HFFc6 (cell line): ENCODE measurements around the gene CYP4F3. TPM values are rescaled to one million over a fixed set of nuclear protein-coding genes. Genes with fewer than 3 reads are reported as not detected.

Experiments used
- DNase-seq: peaks from one replicate; pipeline ENCODE4 v3.0.0-alpha.2; 2018
- H3K27ac Mint-ChIP-seq: 2 replicates; pipeline ENCODE4 v1.8.0; 2020; ENCODE audit warnings: mild to moderate bottlenecking, mixed read lengths
- H3K27me3 Mint-ChIP-seq: 2 replicates; pipeline ENCODE4 v1.8.0; 2021; ENCODE audit warnings: mild to moderate bottlenecking, moderate library complexity, mixed read lengths; ENCODE audit not compliant: insufficient read depth
- H3K36me3 Mint-ChIP-seq: 2 replicates; pipeline ENCODE4 v1.8.0; 2021; ENCODE audit warnings: low read depth, mixed read lengths
- H3K4me1 Mint-ChIP-seq: 2 replicates; pipeline ENCODE4 v1.8.0; 2020; ENCODE audit warnings: low read depth, mixed read lengths
- H3K4me3 Mint-ChIP-seq: 2 replicates; pipeline ENCODE4 v1.8.0; 2020; ENCODE audit warnings: mild to moderate bottlenecking, moderate library complexity, mixed read lengths
- H3K9me3 Mint-ChIP-seq: 2 replicates; pipeline ENCODE4 v1.8.0; 2020; ENCODE audit warnings: mild to moderate bottlenecking, mixed read lengths
- total RNA-seq, 6 experiments: library from RNA; stranded (reverse); fragmentation: NEBNext Ultra II Directional; extraction: Animal tissue kit (Norgen Biotek cat#: 25700); gene quantifications; 2 replicates in 1 of 6; 3 replicates in 5 of 6; pipeline ENCODE4 v1.2.3, GENCODE V29; 2021
- TF ChIP-seq, protein P1 (sequence below): fragments of 200-600 bp; sonication (generic); IDR thresholded peaks from 2 replicates; pipeline ENCODE4 v1.5.0; 2021; ENCODE audit warnings: antibody characterized with exemption, mild to moderate bottlenecking

Gene CYP4F3
- total RNA-seq, 6 experiments from 2014 or later: not detected

DNA sequence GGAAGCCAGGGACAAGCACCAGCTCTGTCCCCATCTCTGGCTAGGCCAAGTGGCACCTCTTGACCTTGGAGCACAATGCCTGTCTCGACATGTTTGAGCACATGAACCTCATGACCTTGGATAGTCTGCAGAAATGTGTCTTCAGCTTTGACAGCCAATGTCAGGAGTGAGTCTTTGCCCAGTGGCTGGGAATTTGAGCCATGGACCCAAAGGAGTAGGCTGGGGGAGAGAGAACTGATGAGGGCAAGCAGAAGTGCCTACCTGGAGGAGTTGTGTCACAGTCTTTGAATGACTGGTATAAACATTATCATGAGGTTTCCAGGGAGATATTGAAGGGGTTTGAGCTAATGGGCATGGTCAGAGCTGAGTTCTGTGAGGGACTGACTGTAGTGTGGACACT lies 25.5 kb downstream of the CYP4F3 start:
- no peaks in the 10 kb centered on the region for H3K4me1 Mint-ChIP-seq
- no peak overlapping the region for H3K4me3 Mint-ChIP-seq
- TF ChIP-seq, protein P1, sequence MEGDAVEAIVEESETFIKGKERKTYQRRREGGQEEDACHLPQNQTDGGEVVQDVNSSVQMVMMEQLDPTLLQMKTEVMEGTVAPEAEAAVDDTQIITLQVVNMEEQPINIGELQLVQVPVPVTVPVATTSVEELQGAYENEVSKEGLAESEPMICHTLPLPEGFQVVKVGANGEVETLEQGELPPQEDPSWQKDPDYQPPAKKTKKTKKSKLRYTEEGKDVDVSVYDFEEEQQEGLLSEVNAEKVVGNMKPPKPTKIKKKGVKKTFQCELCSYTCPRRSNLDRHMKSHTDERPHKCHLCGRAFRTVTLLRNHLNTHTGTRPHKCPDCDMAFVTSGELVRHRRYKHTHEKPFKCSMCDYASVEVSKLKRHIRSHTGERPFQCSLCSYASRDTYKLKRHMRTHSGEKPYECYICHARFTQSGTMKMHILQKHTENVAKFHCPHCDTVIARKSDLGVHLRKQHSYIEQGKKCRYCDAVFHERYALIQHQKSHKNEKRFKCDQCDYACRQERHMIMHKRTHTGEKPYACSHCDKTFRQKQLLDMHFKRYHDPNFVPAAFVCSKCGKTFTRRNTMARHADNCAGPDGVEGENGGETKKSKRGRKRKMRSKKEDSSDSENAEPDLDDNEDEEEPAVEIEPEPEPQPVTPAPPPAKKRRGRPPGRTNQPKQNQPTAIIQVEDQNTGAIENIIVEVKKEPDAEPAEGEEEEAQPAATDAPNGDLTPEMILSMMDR: no peak
- no peak overlapping the region for H3K27ac Mint-ChIP-seq
- no peaks in the 10 kb centered on the region; the same call in none of the 2 replicates for H3K27me3 Mint-ChIP-seq
- H3K36me3 Mint-ChIP-seq: no peaks in the 10 kb centered on the region
- peaks cover 31% of the 10 kb centered on the region for H3K9me3 Mint-ChIP-seq
- no peak for DNase-seq

DNA sequence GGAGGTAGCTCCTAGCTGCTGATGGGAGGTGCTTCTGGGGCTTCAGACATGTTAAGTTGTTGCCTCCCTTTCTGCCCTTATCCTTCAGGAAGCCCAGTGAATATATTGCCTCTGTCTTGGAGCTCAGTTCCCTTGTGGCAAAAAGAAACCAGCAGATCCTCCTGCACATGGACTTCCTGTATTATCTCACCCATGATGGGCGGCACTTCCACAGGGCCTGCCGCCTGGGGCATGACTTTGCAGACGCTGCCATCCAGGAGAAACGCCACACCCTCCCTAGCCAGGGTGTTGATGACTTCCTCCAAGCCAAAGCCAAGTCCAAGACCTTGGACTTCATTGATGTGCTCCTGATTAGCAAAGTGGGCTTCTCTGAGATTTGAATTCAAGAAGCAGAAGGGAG lies 26.2 kb downstream of the CYP4F3 start:
- Mint-ChIP-seq H3K36me3 (no peaks in the 10 kb centered on the region), H3K27me3 (no peaks in the 10 kb centered on the region; the same call in 1 of the 2 replicates), H3K27ac (no peak overlapping the region), H3K4me1 (no peaks in the 10 kb centered on the region), H3K9me3 (peaks cover 25% of the 10 kb centered on the region), H3K4me3 (no peak overlapping the region)
- TF ChIP-seq, protein P1: no peak
- DNase-seq: no peak

DNA sequence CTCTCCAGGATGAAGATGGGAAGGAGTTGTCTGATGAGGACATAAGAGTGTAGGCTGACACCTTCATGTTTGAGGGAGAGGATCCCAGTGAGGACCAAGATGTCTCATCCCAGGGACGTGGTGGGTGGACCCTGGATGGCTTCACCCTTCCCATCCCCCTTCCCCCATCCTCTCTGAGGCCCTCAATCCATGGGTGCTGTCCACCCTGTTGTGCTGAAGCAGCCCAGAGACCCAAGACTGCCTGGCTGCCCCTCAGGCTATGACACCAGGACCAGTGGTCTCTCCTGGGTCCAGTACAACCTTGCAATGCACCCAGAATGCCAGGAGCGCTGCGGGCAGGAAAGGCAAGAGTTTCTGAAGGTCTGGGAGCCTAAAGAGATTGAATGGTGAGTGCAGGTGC lies 28.7 kb downstream of the CYP4F3 start:
- no peak overlapping the region for H3K27ac Mint-ChIP-seq
- H3K9me3 Mint-ChIP-seq: peaks cover 28% of the 10 kb centered on the region

GRCh38 chr19:15669891-15670290 lies 29.2 kb downstream of the CYP4F3 start:
- Mint-ChIP-seq H3K4me3 (no peak overlapping the region), H3K27me3 (no peaks in the 10 kb centered on the region; the same call in 1 of the 2 replicates), H3K36me3 (no peaks in the 10 kb centered on the region), H3K9me3 (peaks cover 28% of the 10 kb centered on the region), H3K27ac (no peak overlapping the region), H3K4me1 (no peaks in the 10 kb centered on the region)
- TF ChIP-seq, protein P1: no peak
- no peak for DNase-seq

More for the DNA sequence above, 28.7 kb downstream of the CYP4F3 start:
- H3K27me3 Mint-ChIP-seq: no peaks in the 10 kb centered on the region
- no peak overlapping the region for H3K4me3 Mint-ChIP-seq
- H3K4me1 Mint-ChIP-seq: no peaks in the 10 kb centered on the region
- TF ChIP-seq, protein P1: no peak
- no peak for DNase-seq
- H3K36me3 Mint-ChIP-seq: no peaks in the 10 kb centered on the region

GRCh38 chr19:15671237-15671821 lies 30.6 kb downstream of the CYP4F3 start:
- Mint-ChIP-seq H3K4me3 (no peak overlapping the region), H3K36me3 (no peaks in the 10 kb centered on the region), H3K9me3 (peaks cover 19% of the 10 kb centered on the region), H3K27me3 (no peaks in the 10 kb centered on the region; the same call in 1 of the 2 replicates), H3K4me1 (no peaks in the 10 kb centered on the region), H3K27ac (no peak overlapping the region)
- TF ChIP-seq, protein P1: no peak
- no peak for DNase-seq
